ENCODE data around the gene PRDM15.

Gene PRDM15

GRCh38 chr21:41852151-41852928, 26.8 kb downstream of the PRDM15 start:
- no peaks in the 10 kb centered on the region for H3K9me3 Mint-ChIP-seq
- no peak overlapping the region for H3K4me3 Mint-ChIP-seq
- peaks cover 59% of the 10 kb centered on the region for H3K36me3 Mint-ChIP-seq (ENCODE audit: low read depth)
- H3K4me1 Mint-ChIP-seq (ENCODE audit: low read depth) = no peaks in the 10 kb centered on the region
- no peaks in the 10 kb centered on the region for H3K27me3 Mint-ChIP-seq
- H3K27ac Mint-ChIP-seq = no peak overlapping the region

GRCh38 chr21:41851090-41851790, 27.9 kb downstream of the PRDM15 start:
- Mint-ChIP-seq H3K36me3 (ENCODE audit: low read depth) (peaks cover 60% of the 10 kb centered on the region), H3K27me3 (no peaks in the 10 kb centered on the region), H3K9me3 (no peaks in the 10 kb centered on the region), H3K4me1 (ENCODE audit: low read depth) (no peaks in the 10 kb centered on the region), H3K4me3 (no peak overlapping the region), H3K27ac (no peak overlapping the region)

GRCh38 chr21:41850085-41850484, 29.1 kb downstream of the PRDM15 start:
- no peaks in the 10 kb centered on the region for H3K4me1 Mint-ChIP-seq (ENCODE audit: low read depth)
- H3K36me3 Mint-ChIP-seq (ENCODE audit: low read depth) = peaks cover 65% of the 10 kb centered on the region
- no peaks in the 10 kb centered on the region for H3K27me3 Mint-ChIP-seq
- no peaks in the 10 kb centered on the region for H3K9me3 Mint-ChIP-seq
- no peak overlapping the region for H3K4me3 Mint-ChIP-seq
- no peak overlapping the region for H3K27ac Mint-ChIP-seq

GRCh38 chr21:41848958-41849580, 30.1 kb downstream of the PRDM15 start:
- Mint-ChIP-seq H3K27me3 (no peaks in the 10 kb centered on the region), H3K4me3 (no peak overlapping the region), H3K9me3 (no peaks in the 10 kb centered on the region), H3K27ac (no peak overlapping the region), H3K4me1 (ENCODE audit: low read depth) (no peaks in the 10 kb centered on the region), H3K36me3 (ENCODE audit: low read depth) (peaks cover 57% of the 10 kb centered on the region)

GRCh38 chr21:41848533-41848932, 30.6 kb downstream of the PRDM15 start:
- Mint-ChIP-seq H3K4me3 (no peak overlapping the region), H3K4me1 (ENCODE audit: low read depth) (no peaks in the 10 kb centered on the region), H3K27ac (no peak overlapping the region), H3K36me3 (ENCODE audit: low read depth) (peaks cover 57% of the 10 kb centered on the region), H3K9me3 (no peaks in the 10 kb centered on the region), H3K27me3 (no peaks in the 10 kb centered on the region)

GRCh38 chr21:41847066-41847804, 31.9 kb downstream of the PRDM15 start:
- Mint-ChIP-seq H3K27ac (no peak overlapping the region), H3K4me1 (ENCODE audit: low read depth) (no peaks in the 10 kb centered on the region), H3K27me3 (no peaks in the 10 kb centered on the region), H3K36me3 (ENCODE audit: low read depth) (peaks cover 57% of the 10 kb centered on the region), H3K9me3 (no peaks in the 10 kb centered on the region), H3K4me3 (no peak overlapping the region)

GRCh38 chr21:41846536-41846935, 32.6 kb downstream of the PRDM15 start:
- Mint-ChIP-seq H3K9me3 (no peaks in the 10 kb centered on the region), H3K4me3 (no peak overlapping the region), H3K27me3 (no peaks in the 10 kb centered on the region), H3K4me1 (ENCODE audit: low read depth) (no peaks in the 10 kb centered on the region), H3K36me3 (ENCODE audit: low read depth) (peaks cover 60% of the 10 kb centered on the region), H3K27ac (no peak overlapping the region)

- no peak overlapping the region for H3K27ac Mint-ChIP-seq
- H3K36me3 Mint-ChIP-seq (ENCODE audit: low read depth) = peaks cover 62% of the 10 kb centered on the region
- H3K4me1 Mint-ChIP-seq (ENCODE audit: low read depth) = no peaks in the 10 kb centered on the region
- H3K9me3 Mint-ChIP-seq = peaks cover 5% of the 10 kb centered on the region
- no peaks in the 10 kb centered on the region for H3K27me3 Mint-ChIP-seq
- no peak overlapping the region for H3K4me3 Mint-ChIP-seq
These were observed 33.2 kb downstream of the PRDM15 start for GRCh38 chr21:41846033-41846317.

GRCh38 chr21:41845310-41846032, 33.7 kb downstream of the PRDM15 start:
- Mint-ChIP-seq H3K27me3 (no peaks in the 10 kb centered on the region), H3K27ac (no peak overlapping the region), H3K9me3 (peaks cover 8% of the 10 kb centered on the region), H3K36me3 (ENCODE audit: low read depth) (peaks cover 63% of the 10 kb centered on the region), H3K4me1 (ENCODE audit: low read depth) (no peaks in the 10 kb centered on the region), H3K4me3 (no peak overlapping the region)

GRCh38 chr21:41843584-41843983, 35.6 kb downstream of the PRDM15 start:
- Mint-ChIP-seq H3K27ac (no peak overlapping the region), H3K4me1 (ENCODE audit: low read depth) (no peaks in the 10 kb centered on the region), H3K4me3 (no peak overlapping the region), H3K36me3 (ENCODE audit: low read depth) (peaks cover 74% of the 10 kb centered on the region), H3K27me3 (no peaks in the 10 kb centered on the region), H3K9me3 (peaks cover 8% of the 10 kb centered on the region)

GRCh38 chr21:41840880-41841279, 38.3 kb downstream of the PRDM15 start:
- no peak overlapping the region for H3K27ac Mint-ChIP-seq
- H3K36me3 Mint-ChIP-seq (ENCODE audit: low read depth) = peaks cover 73% of the 10 kb centered on the region
- H3K4me1 Mint-ChIP-seq (ENCODE audit: low read depth) = no peaks in the 10 kb centered on the region
- H3K4me3 Mint-ChIP-seq = no peak overlapping the region
- H3K9me3 Mint-ChIP-seq = peaks cover 8% of the 10 kb centered on the region
- no peaks in the 10 kb centered on the region for H3K27me3 Mint-ChIP-seq

- Mint-ChIP-seq H3K27ac (no peak overlapping the region), H3K4me3 (no peak overlapping the region), H3K4me1 (ENCODE audit: low read depth) (no peaks in the 10 kb centered on the region), H3K9me3 (peaks cover 8% of the 10 kb centered on the region), H3K36me3 (ENCODE audit: low read depth) (peaks cover 81% of the 10 kb centered on the region), H3K27me3 (no peaks in the 10 kb centered on the region)
These were observed 39.6 kb downstream of the PRDM15 start for GRCh38 chr21:41839387-41840000.

GRCh38 chr21:41837756-41838297, 41.3 kb downstream of the PRDM15 start:
- Mint-ChIP-seq H3K27me3 (no peaks in the 10 kb centered on the region), H3K9me3 (peaks cover 8% of the 10 kb centered on the region), H3K27ac (no peak overlapping the region), H3K4me1 (ENCODE audit: low read depth) (no peaks in the 10 kb centered on the region), H3K36me3 (ENCODE audit: low read depth) (peaks cover 72% of the 10 kb centered on the region), H3K4me3 (no peak overlapping the region)

Data from stimulated activated naive CD8-positive, alpha-beta T cell treated with anti-CD3 and anti-CD28 coated beads, Interleukin-15, Interleukin-2, amounts not matched to agents 100 ng/mL and 50 ng/mL, for 24 hours (primary cell).